HG03558 (cell line): ENCODE results near the gene TCERG1L.

Experiments used
- ATAC-seq: cut with Tn5 transposase; IDR thresholded peaks from one replicate; pipeline ENCODE4 v1.9.1; 2021; ENCODE audit warnings: moderate number of reproducible peaks; ENCODE audit not compliant: unreplicated experiment; ENCODE audit errors: extremely low read depth

The TCERG1L gene

GRCh38 chr10:131272897-131273451 is 38.5 kb downstream of the TCERG1L start:
- ATAC-seq = no peak

GRCh38 chr10:131271966-131272365 is 39.6 kb downstream of the TCERG1L start:
- no peak for ATAC-seq

- no peak for ATAC-seq
Observed at GRCh38 chr10:131271195-131271880, 40.2 kb downstream of the TCERG1L start.

DNA sequence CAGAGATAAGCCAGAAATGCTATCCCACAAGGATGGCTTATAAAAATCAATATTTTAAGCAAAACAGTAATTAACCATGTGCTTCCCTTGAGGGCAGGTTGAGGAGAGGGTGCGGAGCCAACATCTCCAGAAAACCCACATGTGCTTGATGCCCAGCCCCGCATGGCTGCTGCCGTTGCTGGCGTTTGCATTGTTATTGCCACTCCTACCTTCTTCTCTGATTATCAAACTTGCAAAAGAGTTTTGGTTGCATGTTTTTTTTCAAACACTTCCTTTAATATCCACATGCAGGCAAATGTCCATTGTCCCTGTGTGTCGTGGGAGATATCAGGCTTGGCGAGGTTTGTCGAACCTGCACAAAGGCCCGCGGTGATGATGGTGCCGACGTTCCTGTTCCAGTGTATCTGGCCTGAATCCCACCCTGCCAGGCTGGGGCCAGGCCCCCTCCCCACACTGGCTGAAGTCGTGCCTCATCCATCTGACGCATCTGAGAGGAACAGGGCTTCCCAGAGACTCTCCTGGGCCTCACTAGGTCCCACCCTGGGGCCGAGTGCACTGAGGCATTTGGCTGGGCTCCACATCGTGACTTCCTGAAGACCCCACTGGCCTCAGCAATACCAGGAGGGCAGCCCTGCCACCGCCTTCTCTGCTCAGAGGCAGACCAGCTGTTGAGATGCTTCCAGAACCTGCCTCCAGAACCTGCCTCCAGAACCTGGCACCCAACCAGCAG is 40.9 kb downstream of the TCERG1L start:
- no peak for ATAC-seq

DNA sequence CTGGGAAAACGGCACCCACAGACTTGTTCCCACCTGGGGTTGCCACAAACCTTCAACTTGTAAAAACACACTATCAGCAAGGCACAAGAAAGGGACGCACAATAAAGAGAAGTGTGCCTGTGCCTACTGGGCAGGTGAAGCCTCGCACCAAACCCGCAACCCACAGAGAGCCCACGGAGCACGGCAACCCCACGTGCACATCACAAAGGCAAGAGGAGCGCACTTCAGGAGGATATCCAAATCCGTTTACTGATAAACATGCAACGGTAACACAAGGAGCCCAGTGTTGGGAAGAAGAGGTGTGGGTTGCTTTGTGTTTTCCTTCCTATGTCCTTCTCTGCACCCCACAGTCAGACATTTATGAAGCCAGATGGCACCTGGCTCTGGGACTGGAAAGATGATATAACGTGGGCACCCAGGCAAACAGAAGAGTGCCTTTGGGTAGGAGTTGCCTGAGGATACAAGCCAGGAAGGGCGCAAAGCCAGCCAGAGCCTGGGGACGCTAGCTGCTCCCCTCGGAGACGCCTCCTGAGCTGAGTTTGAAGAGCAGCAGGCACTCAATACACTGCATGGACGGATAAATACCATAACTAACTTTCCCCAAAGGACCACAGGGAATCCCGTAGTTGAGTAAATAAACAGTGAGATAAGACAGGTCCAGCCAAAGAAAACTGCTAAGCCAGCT is 41.6 kb downstream of the TCERG1L start:
- ATAC-seq = no peak

GRCh38 chr10:131267814-131268095 is 43.8 kb downstream of the TCERG1L start:
- ATAC-seq = no peak

DNA sequence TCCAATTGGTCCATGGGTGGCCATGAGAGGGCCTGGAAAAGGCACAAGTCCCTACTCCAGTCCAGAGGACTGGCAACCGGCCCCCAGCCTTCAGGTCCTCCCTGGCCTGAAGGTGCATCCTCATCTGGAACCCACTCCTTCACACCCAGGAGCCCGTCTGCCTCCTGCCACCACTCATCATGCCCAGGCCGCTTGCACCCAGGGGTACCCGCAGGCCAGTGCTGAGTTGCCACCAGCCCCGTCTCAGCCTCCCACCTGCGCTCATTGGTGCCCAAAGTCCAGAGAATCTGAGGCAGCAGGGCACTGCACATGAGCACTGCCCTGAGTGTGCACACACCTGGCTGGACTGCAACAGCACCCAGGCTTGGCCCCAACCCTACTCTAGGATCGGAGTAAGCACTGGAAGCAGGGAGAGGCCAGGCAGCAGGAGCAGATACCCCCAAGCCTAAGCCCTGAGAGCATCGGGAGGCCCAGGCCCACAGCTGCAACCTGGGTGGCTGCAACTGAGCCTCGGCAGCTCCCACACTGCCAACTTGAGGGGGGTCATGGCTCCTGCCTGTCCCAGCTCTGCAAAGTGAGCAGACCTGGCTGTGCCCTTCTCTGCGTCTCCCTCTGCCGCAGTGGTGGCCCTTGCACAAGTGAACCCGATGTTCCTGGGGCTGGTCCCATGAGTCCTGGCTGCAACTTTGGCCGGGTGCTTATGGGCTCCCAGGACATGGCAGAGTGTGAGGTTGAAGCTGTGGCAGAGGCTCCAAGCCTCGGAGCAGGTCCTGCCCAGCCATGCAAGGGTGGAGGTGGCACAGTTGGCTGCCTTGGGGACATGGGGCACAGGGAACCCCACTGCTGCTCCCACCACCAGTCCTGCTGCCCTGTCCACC is 44.3 kb downstream of the TCERG1L start:
- ATAC-seq = no peak

- ATAC-seq = no peak
Observed at GRCh38 chr10:131264110-131264788, 47.3 kb downstream of the TCERG1L start.

- no peak for ATAC-seq
Observed at GRCh38 chr10:131261890-131262475, 49.5 kb downstream of the TCERG1L start.

DNA sequence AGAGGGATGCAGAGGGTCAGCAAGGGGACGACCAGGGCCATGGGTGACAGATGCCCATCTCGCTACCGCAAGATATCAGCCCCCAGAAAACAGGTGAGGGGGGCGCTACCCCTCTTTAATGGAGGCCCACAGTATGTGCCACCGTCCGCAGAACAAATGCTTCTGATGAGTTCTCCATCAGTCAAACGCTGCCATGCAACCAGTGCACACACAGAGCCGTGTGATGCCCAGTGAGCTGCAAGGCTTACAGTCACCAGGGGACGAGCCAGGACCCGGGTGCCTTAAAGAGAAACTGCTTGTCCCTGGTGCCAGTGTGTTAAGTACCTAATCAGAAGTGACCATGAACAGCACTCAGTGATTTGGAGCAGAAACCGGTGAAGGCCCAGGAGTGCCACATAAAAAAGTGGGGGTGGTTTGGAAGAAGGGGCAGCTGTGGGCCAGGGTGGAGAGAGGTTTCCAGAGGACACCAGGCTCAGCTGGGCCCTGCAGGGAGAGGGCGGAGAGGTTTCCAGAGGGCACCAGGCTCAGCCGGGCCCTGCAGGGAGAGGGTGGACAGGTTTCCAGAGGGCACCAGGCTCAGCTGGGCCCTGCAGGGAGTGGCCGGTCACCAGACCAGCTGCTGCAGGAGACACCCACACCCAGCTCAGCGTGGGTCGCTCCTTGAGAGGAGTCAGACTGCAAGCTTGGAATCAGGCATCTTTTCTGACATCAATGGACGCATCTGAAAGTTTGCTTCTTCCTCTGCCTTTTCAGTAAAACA is 50.9 kb downstream of the TCERG1L start:
- no peak for ATAC-seq

DNA sequence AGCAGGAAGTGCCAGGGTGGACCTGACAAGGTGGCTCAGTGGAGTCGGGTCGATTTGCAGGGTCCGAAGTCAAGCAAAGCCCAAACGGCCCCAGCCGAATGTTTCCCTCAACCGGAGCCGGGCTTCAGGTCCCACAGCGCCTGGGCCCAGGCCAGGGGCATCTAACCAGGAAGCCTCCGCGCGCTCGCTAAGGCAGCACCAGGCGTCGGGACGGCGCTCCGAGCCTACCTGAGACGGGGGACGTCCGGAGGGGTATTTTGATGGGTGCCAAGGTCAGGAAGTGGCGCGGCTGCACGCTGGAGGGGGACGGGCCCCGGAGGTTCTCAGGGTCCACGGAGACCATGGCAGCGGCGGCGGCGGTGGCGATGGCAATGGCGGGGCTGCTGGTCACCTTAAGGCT is 51.5 kb downstream of the TCERG1L start:
- ATAC-seq = no peak

DNA sequence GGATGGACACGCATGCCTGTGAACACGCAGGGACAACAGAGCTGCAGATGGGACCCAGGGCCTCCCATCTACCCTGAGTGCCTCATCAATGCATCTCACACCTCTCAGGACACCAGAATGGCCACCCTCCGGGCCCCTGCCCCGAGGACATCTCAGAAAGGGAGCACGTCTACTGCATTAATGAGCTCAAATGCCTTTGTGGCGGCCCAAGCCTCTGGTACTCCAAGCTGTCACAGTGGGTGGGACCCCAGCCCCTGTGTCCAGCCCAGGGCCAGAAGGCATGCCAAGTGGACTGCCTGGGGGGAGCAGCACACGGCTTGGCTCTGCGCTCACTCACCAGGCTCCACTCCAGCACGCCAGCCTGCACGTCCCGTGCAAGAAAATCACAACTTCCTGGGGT is 52.0 kb downstream of the TCERG1L start:
- no peak for ATAC-seq

GRCh38 chr10:131258256-131258655 is 53.3 kb downstream of the TCERG1L start:
- no peak for ATAC-seq

- ATAC-seq = no peak
Observed at GRCh38 chr10:131257027-131257426, 54.5 kb downstream of the TCERG1L start.

GRCh38 chr10:131254859-131255252 is 56.7 kb downstream of the TCERG1L start:
- no peak for ATAC-seq

DNA sequence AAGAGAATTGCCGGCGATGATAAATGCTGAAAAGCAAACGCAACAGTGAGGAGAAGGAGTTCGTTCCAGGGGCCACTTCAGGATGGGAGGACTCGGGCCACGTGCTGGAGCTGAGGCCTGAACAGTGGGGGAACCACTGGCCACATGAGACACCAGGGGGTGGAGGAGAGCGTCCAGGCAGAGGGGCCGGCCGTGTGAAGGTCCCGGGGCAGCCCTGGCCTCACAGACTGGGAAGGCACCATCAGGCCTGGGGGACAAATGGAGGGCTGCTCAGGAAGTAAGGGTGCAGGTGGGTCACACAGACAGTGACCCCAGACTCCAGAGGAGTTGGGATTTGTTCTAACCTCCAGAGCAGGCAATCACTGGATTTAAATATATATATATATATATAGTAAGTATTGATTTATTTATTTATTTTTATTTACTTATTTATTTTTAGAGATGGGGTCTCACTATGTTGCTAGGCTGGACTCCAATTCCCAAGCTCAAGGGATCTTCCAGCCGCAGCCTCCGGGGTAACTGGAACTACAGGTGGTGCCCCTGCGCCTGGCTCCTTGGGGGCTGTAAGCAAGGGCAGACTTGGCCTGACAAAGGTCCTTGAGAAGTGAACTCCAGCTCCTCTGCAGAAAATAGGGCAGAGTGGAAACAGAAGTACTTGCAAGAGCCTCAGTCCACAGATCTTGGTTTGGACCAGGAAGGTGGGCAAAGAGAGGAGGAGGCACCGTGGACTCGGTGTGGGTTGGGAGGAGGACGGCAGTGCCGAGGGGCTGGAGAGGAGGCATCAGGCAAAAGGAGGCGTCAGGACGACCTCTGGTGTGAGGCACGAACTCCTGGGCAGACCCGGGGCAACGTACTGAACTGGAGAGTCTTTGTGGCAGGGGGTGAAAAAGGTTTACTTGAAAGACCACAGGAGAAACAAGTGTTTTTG is 57.3 kb downstream of the TCERG1L start:
- ATAC-seq = no peak

DNA sequence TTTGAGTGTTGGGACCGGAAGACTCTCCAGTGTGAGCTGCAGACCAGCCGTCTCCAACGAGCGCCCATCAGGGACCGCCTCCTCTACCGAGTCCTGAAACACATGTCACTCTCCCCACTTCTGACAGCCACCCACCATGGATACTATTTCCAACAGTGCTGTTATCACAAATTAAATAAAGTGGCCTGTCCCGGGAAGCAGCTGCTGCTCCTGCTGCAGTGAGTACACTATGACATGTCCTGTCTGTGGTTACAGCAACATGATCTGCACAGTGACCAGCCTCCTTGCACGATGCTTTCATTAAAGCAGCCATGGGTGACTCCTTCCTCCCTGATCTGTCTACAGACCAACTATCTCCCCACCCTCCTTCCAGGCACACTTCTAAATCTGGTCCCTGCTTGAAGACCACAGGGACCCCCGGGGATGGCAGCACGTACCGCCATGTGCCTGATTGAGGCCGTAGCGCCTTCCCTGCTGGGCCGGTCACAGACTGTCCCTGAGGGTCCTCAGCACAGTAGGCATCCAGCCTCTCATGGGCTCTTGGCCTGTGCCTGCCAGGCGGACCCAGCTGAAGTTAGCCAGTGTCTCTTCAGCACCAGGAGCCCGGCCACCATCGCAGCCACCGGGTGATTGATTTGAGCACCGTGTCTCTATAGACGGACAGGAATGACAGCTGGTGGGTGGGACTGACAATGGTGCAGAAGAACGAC is 58.8 kb downstream of the TCERG1L start:
- no peak for ATAC-seq
